OCI-LY1 (cell line): Measurements from ENCODE around the gene PAM16.

ENCODE experiments used
- H2AFZ ChIP-seq: fragments of 200-600 bp; sonication (generic), shearing (Covaris generic); 2 replicates; pipeline ENCODE4 v1.6.0; 2014; ENCODE audit warnings: antibody characterized with exemption, mild to moderate bottlenecking, low read length
- H3F3A ChIP-seq: fragments of 200-600 bp; sonication (generic), shearing (Covaris generic); 2 replicates; pipeline ENCODE4 v1.6.0; 2014; ENCODE audit warnings: mild to moderate bottlenecking, antibody characterized with exemption, low read length, moderate library complexity; ENCODE audit not compliant: insufficient read depth
- H3K27ac ChIP-seq: fragments of 200-600 bp; sonication (generic); 2 replicates; pipeline ENCODE4 v1.5.1; 2014; ENCODE audit warnings: low read length, mixed run types, mild to moderate bottlenecking, low read depth; ENCODE audit not compliant: poor library complexity, severe bottlenecking
- H3K27me3 ChIP-seq: fragments of 200-600 bp; sonication (generic); 2 replicates; pipeline ENCODE4 v1.6.0; 2014; ENCODE audit warnings: antibody characterized with exemption, mild to moderate bottlenecking, low read length, moderate library complexity; ENCODE audit not compliant: insufficient read depth
- H3K36me3 ChIP-seq: fragments of 200-600 bp; sonication (generic); 2 replicates; pipeline ENCODE4 v1.6.1; 2014; ENCODE audit warnings: mild to moderate bottlenecking, antibody characterized with exemption, low read length, moderate library complexity, mixed read lengths; ENCODE audit not compliant: insufficient read depth
- H3K4me1 ChIP-seq: fragments of 200-600 bp; sonication (generic); 2 replicates; pipeline ENCODE4 v1.5.1; 2014; ENCODE audit warnings: mild to moderate bottlenecking, low read length, moderate library complexity; ENCODE audit not compliant: insufficient read depth, severe bottlenecking
- H3K4me2 ChIP-seq: fragments of 200-600 bp; sonication (generic), shearing (Covaris generic); 2 replicates; pipeline ENCODE4 v1.6.1; 2014; ENCODE audit warnings: low read length
- H3K4me3 ChIP-seq: fragments of 200-600 bp; sonication (generic); 2 replicates; pipeline ENCODE4 v1.5.1; 2014; ENCODE audit warnings: low read length, low read depth, mild to moderate bottlenecking, mixed read lengths; ENCODE audit not compliant: poor library complexity, severe bottlenecking
- H3K79me2 ChIP-seq: fragments of 200-600 bp; shearing (Covaris generic); 2 replicates; pipeline ENCODE4 v1.6.1; 2016; ENCODE audit warnings: mixed run types, low read length, mixed read lengths; ENCODE audit not compliant: insufficient read depth
- H3K9ac ChIP-seq: fragments of 200-600 bp; sonication (generic), shearing (Covaris generic); 2 replicates; pipeline ENCODE4 v1.6.1; 2014; ENCODE audit warnings: mild to moderate bottlenecking, low read length, mixed read lengths
- H3K9me2 ChIP-seq: fragments of 200-600 bp; sonication (generic), shearing (Covaris generic); 2 replicates; pipeline ENCODE4 v1.6.1; 2014; ENCODE audit warnings: low read depth, mild to moderate bottlenecking, low read length, mixed read lengths
- H3K9me3 ChIP-seq: fragments of 200-600 bp; shearing (Covaris generic); 2 replicates; pipeline ENCODE4 v1.6.1; 2014; ENCODE audit warnings: low read length, mixed read lengths
- H4K20me1 ChIP-seq: fragments of 200-600 bp; sonication (generic), shearing (Covaris generic); 2 replicates; pipeline ENCODE4 v1.6.0; 2016; ENCODE audit warnings: mild to moderate bottlenecking, low read length; ENCODE audit not compliant: insufficient read depth
- CTCF ChIP-seq: fragments of 200-600 bp; sonication (generic), shearing (Covaris generic); IDR thresholded peaks from 2 replicates; pipeline ENCODE4 v1.5.1; 2017; ENCODE audit warnings: mild to moderate bottlenecking, antibody characterized with exemption, low read length, moderate library complexity, mixed read lengths
- EZH2 ChIP-seq: fragments of 200-600 bp; sonication (generic), shearing (Covaris generic); IDR thresholded peaks from 2 replicates; pipeline ENCODE4 v1.8.0; 2017; ENCODE audit warnings: borderline replicate concordance, mixed run types, mild to moderate bottlenecking, antibody characterized with exemption, low read length, moderate library complexity, mixed read lengths

Gene PAM16

GRCh38 chr16:4371357-4372000, 20.4 kb upstream of the PAM16 start, which contains the start of gene VASN:
Gene VASN (plus strand): TSS chr16:4371848. CDS start chr16:4380878, 9,030 bp downstream.
- H3K4me2 ChIP-seq = peak within 1 kb of the TSS; percentile 63
- H3K27ac ChIP-seq = no peak within 1 kb of the TSS
- H3K9me3 ChIP-seq = no peaks in the 10 kb centered on the region
- no peaks in the 10 kb centered on the region for H3K27me3 ChIP-seq
- H3F3A ChIP-seq = no peaks in the 10 kb centered on the region
- peak within 1 kb of the TSS; percentile 52 for H3K4me3 ChIP-seq
- peak within 1 kb of the TSS; percentile 6; the same call in 1 of the 2 replicates for H3K9ac ChIP-seq
- no peak within 1 kb of the TSS for H2AFZ ChIP-seq
- TF ChIP-seq EZH2 (no peak), CTCF (no peak)
- H4K20me1 ChIP-seq = no peaks in the 10 kb centered on the region
- H3K4me1 ChIP-seq = peaks cover 8% of the 10 kb centered on the region
- no peaks in the 10 kb centered on the region for H3K9me2 ChIP-seq
- H3K36me3 ChIP-seq = peaks cover 4% of the 10 kb centered on the region
- H3K79me2 ChIP-seq = no peaks in the 10 kb centered on the region

GRCh38 chr16:4370570-4371356, 19.6 kb upstream of the PAM16 start:
- Histone ChIP-seq H3K9ac (no peak overlapping the region), H3K4me1 (peaks cover 8% of the 10 kb centered on the region), H3K79me2 (no peaks in the 10 kb centered on the region), H3K9me3 (no peaks in the 10 kb centered on the region), H3K27me3 (no peaks in the 10 kb centered on the region), H2AFZ (no peak overlapping the region), H3K27ac (no peak overlapping the region), H4K20me1 (no peaks in the 10 kb centered on the region), H3K4me3 (no peak overlapping the region), H3F3A (no peaks in the 10 kb centered on the region), H3K36me3 (peaks cover 4% of the 10 kb centered on the region), H3K9me2 (no peaks in the 10 kb centered on the region), H3K4me2 (no peak overlapping the region)
- TF ChIP-seq EZH2 (no peak), CTCF (no peak)

- no peak overlapping the region for H3K4me2 ChIP-seq
- H2AFZ ChIP-seq = no peak overlapping the region
- H3K36me3 ChIP-seq = peaks cover 7% of the 10 kb centered on the region; the same call in 1 of the 2 replicates
- no peak overlapping the region for H3K4me3 ChIP-seq
- no peak overlapping the region for H3K27ac ChIP-seq
- no peak overlapping the region for H3K9ac ChIP-seq
- H3K9me2 ChIP-seq = no peaks in the 10 kb centered on the region
- no peaks in the 10 kb centered on the region for H3K9me3 ChIP-seq
- no peaks in the 10 kb centered on the region for H3K27me3 ChIP-seq
- TF ChIP-seq CTCF = no peak
- TF ChIP-seq EZH2 = no peak
- no peaks in the 10 kb centered on the region for H3K79me2 ChIP-seq
- no peaks in the 10 kb centered on the region for H4K20me1 ChIP-seq
- H3K4me1 ChIP-seq = peaks cover 8% of the 10 kb centered on the region
- H3F3A ChIP-seq = no peaks in the 10 kb centered on the region
Observed at GRCh38 chr16:4370151-4370550, 19.0 kb upstream of the PAM16 start.
